Karpas-422 (cell line): Measurements from ENCODE around the gene SERINC4. TPM values are rescaled to one million over a fixed set of nuclear protein-coding genes. Genes with fewer than 3 reads are reported as not detected.

ENCODE experiments used
- small RNA-seq: library from RNA; depleted of rRNA; stranded (forward); fragments of <200 nt; gene quantifications from one replicate; pipeline ENCODE3, GENCODE V24; 2014
- total RNA-seq: library from RNA; depleted of rRNA; stranded (reverse); fragments of >200 nt; shearing (Covaris generic); gene quantifications from 2 replicates; pipeline ENCODE4 v1.2.3, GENCODE V29; 2014; ENCODE audit warnings: low replicate concordance; rRNA removed

Gene SERINC4
- total RNA-seq, 1 experiment from 2014 or later = not detected

Small RNAs within 50 kb of the gene (small RNA-seq; reads per million reads assigned to genes)
- not detected for gene MIR1282

Other genes with a start within 250 kb of the SERINC4 start
- 31.5 and 33.6 TPM in 2 replicates for gene PPIP5K1, start 210.0 kb downstream of the SERINC4 start, total RNA-seq
- gene CKMT1B, start 206.2 kb downstream of the SERINC4 start, total RNA-seq = not detected in 2 replicates
- 0.36 and 1.2 TPM in 2 replicates for gene STRC, start 181.4 kb downstream of the SERINC4 start, total RNA-seq
- 5.1 and 6.0 TPM in 2 replicates for gene CATSPER2, start 151.4 kb downstream of the SERINC4 start, total RNA-seq
- not detected in 2 replicates for gene CKMT1A, start 106.4 kb downstream of the SERINC4 start, total RNA-seq
- gene PDIA3, start 53.8 kb downstream of the SERINC4 start, total RNA-seq = 160 and 198 TPM in 2 replicates
- gene ELL3, start 23.3 kb downstream of the SERINC4 start, total RNA-seq = 522 and 565 TPM in 2 replicates
- 882 and 1,084 TPM in 2 replicates for gene SERF2, start 7.9 kb downstream of the SERINC4 start, total RNA-seq
- 31.1 and 32.5 TPM in 2 replicates for gene HYPK, start 379 bp upstream of the SERINC4 start, total RNA-seq
- 19.7 and 23.0 TPM in 2 replicates for gene MFAP1, start 24.5 kb upstream of the SERINC4 start, total RNA-seq
- gene WDR76, start 26.8 kb upstream of the SERINC4 start, total RNA-seq = 39.9 and 43.8 TPM in 2 replicates